Skin of body (tissue), 2 donors: ENCODE measurements around the gene MXD3. TPM values are rescaled to one million over a fixed set of nuclear protein-coding genes. Genes with fewer than 3 reads are reported as not detected.
A peak's percentile ranks its signal among the peaks of the same experiment; 100 is the strongest.
"Not testable (repeated sequence)": the region's sequence is repeated elsewhere in the genome, so short reads cannot be mapped to it uniquely, and the experiment has no call there.

Source experiments
- DNase-seq: peaks from one replicate; lab custom pipeline; 2025; lab: John Stamatoyannopoulos, UW
- total RNA-seq: library from RNA; depleted of rRNA; stranded (reverse); fragments of >200 nt; gene quantifications from one replicate; pipeline ENCODE4 v1.2.3, GENCODE V29; 2014

Gene MXD3
- 9.7 TPM for total RNA-seq

DNA sequence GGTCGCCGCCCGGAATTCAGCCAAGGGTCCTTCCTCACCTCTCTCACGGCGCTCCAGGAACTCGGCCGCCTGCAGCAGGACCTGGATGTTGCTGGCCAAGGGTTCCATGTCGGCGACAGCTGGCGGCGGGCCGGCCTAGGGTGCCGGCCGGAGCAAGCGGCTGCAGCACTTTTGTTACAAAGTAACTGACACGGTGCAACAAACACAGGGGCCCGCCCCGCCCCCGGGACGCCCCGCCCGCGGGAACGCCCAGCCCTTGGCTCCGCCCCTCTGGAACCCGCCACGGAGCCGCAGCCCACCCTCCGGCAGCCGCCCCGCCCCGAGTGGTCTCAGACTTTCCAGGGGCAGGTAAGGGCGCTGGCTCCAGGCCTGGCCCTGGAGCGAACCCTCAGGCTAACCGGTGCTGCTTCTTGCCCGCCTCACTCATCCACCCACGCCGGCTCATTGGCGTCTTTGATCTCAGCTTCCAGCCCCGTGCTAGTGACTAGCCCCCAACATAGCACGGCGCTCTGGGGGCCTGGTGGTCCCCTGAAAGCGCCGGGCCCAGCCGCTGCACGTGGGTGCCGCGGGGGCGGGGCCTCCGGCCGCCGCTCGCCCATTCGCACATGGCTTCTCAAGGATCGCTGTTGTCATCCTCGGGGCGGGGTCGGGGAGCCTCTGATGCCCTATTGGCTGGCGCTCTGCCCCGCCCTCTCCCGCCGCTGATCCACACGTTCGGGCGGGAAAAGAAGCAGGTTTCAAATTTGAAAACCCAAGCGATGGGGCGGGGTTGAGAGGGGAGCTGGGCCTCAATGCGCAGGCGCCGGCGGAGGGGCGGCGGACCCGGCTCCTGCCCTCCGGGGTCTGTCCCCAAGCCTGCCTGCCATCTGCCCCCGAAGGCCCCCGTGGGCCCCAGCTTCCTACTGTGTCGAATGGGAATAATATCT is at the start of gene MXD3:
Gene MXD3, minus strand, starts transcription at position 176 of the 926 bp plus-strand sequence. Its CDS starts 68 bp downstream, at position 108.
- peak; percentile 83 for DNase-seq

DNA sequence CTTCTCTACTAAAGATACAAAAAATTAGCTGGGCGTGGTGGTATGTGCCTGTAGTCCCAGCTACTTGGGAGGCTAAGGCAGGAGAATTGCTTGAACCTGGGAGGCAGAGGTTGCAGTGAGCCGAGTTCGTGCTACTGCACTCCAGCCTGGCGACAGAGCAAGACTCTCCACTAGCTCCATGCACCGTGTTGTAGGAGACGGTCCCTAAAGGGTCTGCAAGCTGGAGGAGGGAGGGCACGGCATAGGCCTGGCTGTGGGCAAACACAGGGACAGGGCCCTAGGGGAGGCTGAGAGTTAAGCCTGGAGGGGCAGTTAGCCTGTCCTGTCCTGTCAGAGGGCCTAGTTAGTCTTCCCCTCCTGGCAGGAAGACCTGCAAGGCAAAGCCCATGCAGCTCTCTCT is 49.0 kb upstream of the MXD3 start:
- DNase-seq, result not testable (repeated sequence)

DNA sequence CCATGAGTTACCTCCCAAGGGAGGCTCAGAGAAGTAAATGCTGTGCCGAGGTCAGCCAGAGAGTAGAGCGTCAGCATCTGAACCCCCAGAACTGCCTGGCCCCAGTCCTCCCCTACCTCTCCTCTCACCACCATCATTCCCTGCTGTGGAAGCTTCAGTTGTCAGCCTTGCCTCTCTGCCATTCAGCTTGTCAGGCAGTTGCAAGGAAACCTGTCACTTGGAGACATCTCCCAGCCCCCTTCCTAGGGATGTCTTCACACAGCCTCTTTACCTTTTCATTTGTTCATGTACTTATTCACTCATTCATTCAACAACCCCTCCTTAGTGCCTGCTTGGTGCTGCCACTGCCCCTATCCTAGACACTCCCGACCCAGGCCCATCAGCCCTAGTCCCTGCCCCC is 48.2 kb upstream of the MXD3 start:
- no peak for DNase-seq

DNA sequence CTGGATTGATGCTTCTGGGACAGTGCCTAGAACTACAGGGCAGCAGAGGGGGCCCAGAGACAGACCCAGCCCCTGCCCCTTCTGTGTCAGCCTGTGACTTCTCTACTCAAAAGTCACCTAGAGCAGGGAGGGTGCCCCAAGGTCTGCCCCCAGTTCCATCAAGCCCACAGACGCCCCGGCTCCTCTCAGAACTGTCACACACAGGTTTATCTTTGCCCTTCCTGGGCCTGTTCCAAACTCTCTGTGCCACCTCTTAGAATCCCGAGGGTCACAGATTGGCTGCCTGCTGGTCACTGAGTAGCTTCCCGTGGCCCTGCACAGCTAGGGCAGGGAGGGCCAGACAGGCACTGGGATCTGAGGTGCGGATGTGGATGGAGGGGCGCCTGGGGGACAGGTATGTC is 47.8 kb upstream of the MXD3 start:
- DNase-seq, result no peak

GRCh38 chr5:177358370-177358819 is 46.7 kb upstream of the MXD3 start:
- no peak for DNase-seq

GRCh38 chr5:177357459-177358351 is 46.0 kb upstream of the MXD3 start, which contains the start of gene RGS14:
RGS14 (plus strand) TSS chr5:177357924; CDS start chr5:177358025, 101 bp downstream.
- DNase-seq, result no peak

DNA sequence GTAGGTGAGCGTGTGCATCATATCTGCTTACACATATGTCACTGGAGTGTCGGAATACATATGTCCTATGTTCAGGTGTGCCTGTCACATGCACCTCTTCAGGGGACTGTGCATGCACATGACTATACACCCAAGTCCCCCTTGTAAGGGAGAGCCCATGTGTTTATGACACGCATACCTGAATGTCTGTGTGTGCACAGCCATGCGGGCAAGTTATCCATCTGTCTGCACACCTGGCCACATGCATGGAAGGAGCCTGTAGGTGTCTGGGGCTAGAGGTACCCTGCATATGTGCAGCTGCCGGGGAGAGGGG is 45.4 kb upstream of the MXD3 start:
- no peak for DNase-seq

GRCh38 chr5:177356746-177357145 is 45.0 kb upstream of the MXD3 start:
- DNase-seq, result no peak

DNA sequence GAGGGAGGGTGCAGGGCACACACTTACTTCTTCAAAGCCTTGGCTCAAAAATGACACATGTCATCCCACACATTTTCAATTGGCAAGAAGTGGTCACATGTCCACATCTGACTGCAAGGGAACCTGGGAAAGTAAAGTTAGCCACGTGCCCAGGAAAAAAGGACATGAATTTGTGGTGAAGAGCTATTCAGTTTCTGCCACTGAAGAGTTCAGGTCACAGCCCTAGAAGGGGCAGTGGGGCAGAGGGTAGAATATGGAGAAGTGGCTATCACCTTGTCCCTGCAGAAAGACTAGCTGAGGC is 44.1 kb upstream of the MXD3 start:
- DNase-seq, result no peak

DNA sequence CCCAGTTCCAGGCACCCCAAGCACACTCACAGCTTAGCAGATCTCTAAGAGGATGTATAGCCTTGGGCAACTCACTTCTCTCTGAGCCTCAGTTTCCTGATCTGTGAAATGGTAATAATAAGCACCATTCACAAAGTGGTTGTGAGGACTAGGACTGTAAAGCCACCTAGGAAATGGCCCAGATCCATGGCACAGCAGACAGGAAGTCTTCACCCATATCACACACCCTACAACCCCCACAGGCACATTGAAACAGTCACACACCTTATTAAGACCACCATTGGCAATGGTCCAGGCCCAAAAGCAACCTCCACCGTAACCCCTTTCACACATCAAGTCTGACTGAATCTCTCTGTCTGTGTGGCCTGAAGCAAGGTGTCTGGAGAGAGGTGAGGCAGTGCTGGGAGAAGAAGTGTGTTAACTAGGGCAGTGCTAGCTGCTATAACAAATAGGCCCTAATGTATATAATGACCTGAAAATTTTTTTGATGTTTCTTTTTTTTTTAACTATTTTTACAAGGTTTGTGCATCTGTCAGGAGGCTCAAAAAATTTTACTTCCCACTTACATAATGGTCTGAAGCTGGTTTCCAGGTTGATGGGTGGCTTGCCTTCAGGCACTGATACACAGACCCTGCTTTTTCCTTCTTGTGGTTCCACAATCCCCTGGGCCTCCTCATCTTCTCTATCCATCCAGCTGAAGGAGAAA is 43.6 kb upstream of the MXD3 start:
- DNase-seq, result no peak

DNA sequence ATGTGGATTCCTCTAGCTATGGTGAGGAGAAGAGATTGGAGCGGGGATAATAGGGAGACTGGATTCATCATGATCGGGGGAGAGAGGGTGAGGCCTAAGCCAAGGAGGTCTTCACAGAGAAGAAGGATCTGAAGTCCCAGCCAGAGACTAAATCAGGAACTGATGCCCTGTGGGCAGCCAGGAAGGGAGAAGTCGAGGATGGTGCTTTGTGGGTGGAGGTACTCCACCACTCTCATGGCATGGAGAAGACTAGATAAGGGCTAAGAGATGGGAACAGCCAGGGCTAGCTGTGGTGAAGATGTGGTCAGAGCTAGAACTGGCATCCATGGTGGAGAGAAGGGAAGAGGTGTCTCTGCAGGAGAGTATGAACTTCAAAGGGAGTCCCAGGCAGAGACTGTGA is 43.0 kb upstream of the MXD3 start:
- no peak for DNase-seq

GRCh38 chr5:177354256-177354655 is 42.6 kb upstream of the MXD3 start:
- DNase-seq, result no peak

- no peak for DNase-seq
These were observed 41.4 kb upstream of the MXD3 start for GRCh38 chr5:177353093-177353492.

GRCh38 chr5:177351392-177352329 is 40.0 kb upstream of the MXD3 start, which contains the start of gene LMAN2:
LMAN2 (minus strand) TSS chr5:177351668; CDS start chr5:177351647, 21 bp downstream.
- peak; percentile 98 for DNase-seq

GRCh38 chr5:177350776-177351391 is 39.2 kb upstream of the MXD3 start:
- DNase-seq, result no peak

- DNase-seq, result no peak
These were observed 38.1 kb upstream of the MXD3 start for GRCh38 chr5:177349762-177350161.

- DNase-seq, result no peak
These were observed 37.6 kb upstream of the MXD3 start for GRCh38 chr5:177349362-177349647.

GRCh38 chr5:177347699-177348098 is 36.0 kb upstream of the MXD3 start:
- no peak for DNase-seq

GRCh38 chr5:177346820-177347219 is 35.1 kb upstream of the MXD3 start:
- DNase-seq, result no peak

GRCh38 chr5:177344891-177345290 is 33.2 kb upstream of the MXD3 start:
- DNase-seq, result no peak
